Measurements from ENCODE around the gene NR5A2. TPM values are rescaled to one million over a fixed set of nuclear protein-coding genes. Genes with fewer than 3 reads are reported as not detected.

The NR5A2 gene
- total RNA-seq, 1 experiment from 2014 or later: 22.3 TPM

DNA sequence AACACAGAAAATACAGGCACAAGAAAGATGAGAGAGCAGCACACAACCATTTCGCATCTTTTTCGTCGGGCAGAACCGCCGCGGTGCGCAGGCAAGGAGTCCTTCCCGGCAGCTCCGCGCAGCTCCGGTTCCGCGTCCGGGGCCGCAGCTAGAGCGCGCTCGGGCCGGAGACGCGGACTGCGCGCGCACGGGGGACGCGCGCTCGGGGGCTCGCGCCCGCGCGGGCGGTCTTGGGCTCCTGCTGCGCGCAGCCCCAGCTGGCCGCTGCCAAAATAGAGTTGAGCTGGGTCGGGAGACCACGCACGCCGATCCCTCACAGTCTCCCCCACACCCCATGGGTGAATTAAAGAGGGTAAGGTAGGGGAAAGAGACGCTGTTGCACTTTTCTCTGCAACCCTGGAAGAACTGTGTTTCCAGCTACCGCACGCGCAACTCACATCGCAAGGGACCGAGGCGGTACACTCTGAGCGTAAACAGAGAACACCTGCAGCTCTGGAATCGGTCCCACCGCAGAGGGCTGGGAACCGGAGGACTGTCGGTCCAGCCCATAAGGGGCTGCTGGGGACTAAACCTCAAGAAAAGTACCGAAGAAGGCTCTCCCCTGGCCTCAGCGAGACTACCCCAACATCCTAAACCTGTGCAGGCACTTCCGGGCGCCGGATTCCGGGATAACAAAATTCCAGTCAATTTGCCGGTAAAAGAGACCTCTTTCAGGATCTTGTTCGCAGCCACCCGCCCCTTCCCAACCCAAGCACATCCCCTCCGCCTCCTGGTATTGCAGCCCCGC is 1.7 kb downstream of the NR5A2 start:
- Mint-ChIP-seq H3K9me3 (no peaks in the 10 kb centered on the region), H3K27me3 (ENCODE audit: low read depth) (peaks cover 15% of the 10 kb centered on the region), H3K27ac (peak overlapping the region; percentile 95), H3K4me1 (peaks cover 26% of the 10 kb centered on the region), H3K4me3 (peak overlapping the region; percentile 90), H3K36me3 (no peaks in the 10 kb centered on the region)
- ATAC-seq: peak; percentile 72
- no peak for TF ChIP-seq MXD4 (CRISPR knock-in tag; IDR thresholded peaks at IDR 0.05; ENCODE audit: borderline replicate concordance)
- peak; percentile 32; the same call in 1 of the 2 replicates for TF ChIP-seq FOXP1 (CRISPR knock-in tag; IDR thresholded peaks at IDR 0.05; ENCODE audit: borderline replicate concordance)
- TF ChIP-seq CBFB (CRISPR knock-in tag; IDR thresholded peaks at IDR 0.05; ENCODE audit: low read depth): 0 out of 2 replicates have a peak, but pooled peaks have one; percentile 28
- no peak for TF ChIP-seq TCF7 (CRISPR knock-in tag; IDR thresholded peaks at IDR 0.05; ENCODE audit: low read depth)
- TF ChIP-seq, protein P1, sequence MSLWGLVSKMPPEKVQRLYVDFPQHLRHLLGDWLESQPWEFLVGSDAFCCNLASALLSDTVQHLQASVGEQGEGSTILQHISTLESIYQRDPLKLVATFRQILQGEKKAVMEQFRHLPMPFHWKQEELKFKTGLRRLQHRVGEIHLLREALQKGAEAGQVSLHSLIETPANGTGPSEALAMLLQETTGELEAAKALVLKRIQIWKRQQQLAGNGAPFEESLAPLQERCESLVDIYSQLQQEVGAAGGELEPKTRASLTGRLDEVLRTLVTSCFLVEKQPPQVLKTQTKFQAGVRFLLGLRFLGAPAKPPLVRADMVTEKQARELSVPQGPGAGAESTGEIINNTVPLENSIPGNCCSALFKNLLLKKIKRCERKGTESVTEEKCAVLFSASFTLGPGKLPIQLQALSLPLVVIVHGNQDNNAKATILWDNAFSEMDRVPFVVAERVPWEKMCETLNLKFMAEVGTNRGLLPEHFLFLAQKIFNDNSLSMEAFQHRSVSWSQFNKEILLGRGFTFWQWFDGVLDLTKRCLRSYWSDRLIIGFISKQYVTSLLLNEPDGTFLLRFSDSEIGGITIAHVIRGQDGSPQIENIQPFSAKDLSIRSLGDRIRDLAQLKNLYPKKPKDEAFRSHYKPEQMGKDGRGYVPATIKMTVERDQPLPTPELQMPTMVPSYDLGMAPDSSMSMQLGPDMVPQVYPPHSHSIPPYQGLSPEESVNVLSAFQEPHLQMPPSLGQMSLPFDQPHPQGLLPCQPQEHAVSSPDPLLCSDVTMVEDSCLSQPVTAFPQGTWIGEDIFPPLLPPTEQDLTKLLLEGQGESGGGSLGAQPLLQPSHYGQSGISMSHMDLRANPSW (CRISPR knock-in tag; conservative IDR thresholded peaks at IDR 0.05; ENCODE audit: low read depth): no peak
- TF ChIP-seq RORB (CRISPR knock-in tag; IDR thresholded peaks at IDR 0.05): no peak
- TF ChIP-seq, protein P2, sequence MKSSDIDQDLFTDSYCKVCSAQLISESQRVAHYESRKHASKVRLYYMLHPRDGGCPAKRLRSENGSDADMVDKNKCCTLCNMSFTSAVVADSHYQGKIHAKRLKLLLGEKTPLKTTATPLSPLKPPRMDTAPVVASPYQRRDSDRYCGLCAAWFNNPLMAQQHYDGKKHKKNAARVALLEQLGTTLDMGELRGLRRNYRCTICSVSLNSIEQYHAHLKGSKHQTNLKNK (CRISPR knock-in tag; IDR thresholded peaks at IDR 0.05): no peak
- no peak for TF ChIP-seq ZNF232 (CRISPR knock-in tag; IDR thresholded peaks at IDR 0.05)
- TF ChIP-seq ZBTB21 (CRISPR knock-in tag; IDR thresholded peaks at IDR 0.05; ENCODE audit: borderline replicate concordance): 0 out of 2 replicates have a peak, but pooled peaks have one; percentile 19
- TF ChIP-seq PRRX2 (CRISPR knock-in tag; IDR thresholded peaks at IDR 0.05): no peak
- no peak for TF ChIP-seq SMAD3 (CRISPR knock-in tag; IDR thresholded peaks at IDR 0.05; ENCODE audit: borderline replicate concordance)
- peak; percentile 42; the same call in 1 of the 2 replicates for TF ChIP-seq FOXK1 (CRISPR knock-in tag; IDR thresholded peaks at IDR 0.05)
- TF ChIP-seq NR3C1 (CRISPR knock-in tag; conservative IDR thresholded peaks at IDR 0.05; ENCODE audit: low read depth): peak; percentile 41; the same call in 1 of the 2 replicates
- TF ChIP-seq ZNF423 (CRISPR knock-in tag; IDR thresholded peaks at IDR 0.05): peak; percentile 63
- TF ChIP-seq ETV6 (CRISPR knock-in tag; IDR thresholded peaks at IDR 0.05): no peak; the same call in 1 of the 2 replicates
- TF ChIP-seq, protein P3, sequence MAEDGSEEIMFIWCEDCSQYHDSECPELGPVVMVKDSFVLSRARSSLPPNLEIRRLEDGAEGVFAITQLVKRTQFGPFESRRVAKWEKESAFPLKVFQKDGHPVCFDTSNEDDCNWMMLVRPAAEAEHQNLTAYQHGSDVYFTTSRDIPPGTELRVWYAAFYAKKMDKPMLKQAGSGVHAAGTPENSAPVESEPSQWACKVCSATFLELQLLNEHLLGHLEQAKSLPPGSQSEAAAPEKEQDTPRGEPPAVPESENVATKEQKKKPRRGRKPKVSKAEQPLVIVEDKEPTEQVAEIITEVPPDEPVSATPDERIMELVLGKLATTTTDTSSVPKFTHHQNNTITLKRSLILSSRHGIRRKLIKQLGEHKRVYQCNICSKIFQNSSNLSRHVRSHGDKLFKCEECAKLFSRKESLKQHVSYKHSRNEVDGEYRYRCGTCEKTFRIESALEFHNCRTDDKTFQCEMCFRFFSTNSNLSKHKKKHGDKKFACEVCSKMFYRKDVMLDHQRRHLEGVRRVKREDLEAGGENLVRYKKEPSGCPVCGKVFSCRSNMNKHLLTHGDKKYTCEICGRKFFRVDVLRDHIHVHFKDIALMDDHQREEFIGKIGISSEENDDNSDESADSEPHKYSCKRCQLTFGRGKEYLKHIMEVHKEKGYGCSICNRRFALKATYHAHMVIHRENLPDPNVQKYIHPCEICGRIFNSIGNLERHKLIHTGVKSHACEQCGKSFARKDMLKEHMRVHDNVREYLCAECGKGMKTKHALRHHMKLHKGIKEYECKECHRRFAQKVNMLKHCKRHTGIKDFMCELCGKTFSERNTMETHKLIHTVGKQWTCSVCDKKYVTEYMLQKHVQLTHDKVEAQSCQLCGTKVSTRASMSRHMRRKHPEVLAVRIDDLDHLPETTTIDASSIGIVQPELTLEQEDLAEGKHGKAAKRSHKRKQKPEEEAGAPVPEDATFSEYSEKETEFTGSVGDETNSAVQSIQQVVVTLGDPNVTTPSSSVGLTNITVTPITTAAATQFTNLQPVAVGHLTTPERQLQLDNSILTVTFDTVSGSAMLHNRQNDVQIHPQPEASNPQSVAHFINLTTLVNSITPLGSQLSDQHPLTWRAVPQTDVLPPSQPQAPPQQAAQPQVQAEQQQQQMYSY (CRISPR knock-in tag; IDR thresholded peaks at IDR 0.05): no peak
- no peak for TF ChIP-seq GRHL2 (CRISPR knock-in tag; IDR thresholded peaks at IDR 0.05; ENCODE audit: insufficient replicate concordance, severe bottlenecking)
- TF ChIP-seq MYBL2 (CRISPR knock-in tag; IDR thresholded peaks at IDR 0.05): peak; percentile 34; the same call in 1 of the 2 replicates
- TF ChIP-seq, protein P4, sequence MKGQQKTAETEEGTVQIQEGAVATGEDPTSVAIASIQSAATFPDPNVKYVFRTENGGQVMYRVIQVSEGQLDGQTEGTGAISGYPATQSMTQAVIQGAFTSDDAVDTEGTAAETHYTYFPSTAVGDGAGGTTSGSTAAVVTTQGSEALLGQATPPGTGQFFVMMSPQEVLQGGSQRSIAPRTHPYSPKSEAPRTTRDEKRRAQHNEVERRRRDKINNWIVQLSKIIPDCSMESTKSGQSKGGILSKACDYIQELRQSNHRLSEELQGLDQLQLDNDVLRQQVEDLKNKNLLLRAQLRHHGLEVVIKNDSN (CRISPR knock-in tag; IDR thresholded peaks at IDR 0.05): no peak
- DNase-seq (ENCODE audit: low spot score): peak; percentile 68
- POLR2A ChIA-PET: interaction anchor here (0.7 to 1.7 kb wide), 3 partner anchors 10 to 42 kb away, joined by 3 to 7 read pairs (median 3); no protein-coding TSS in a partner anchor
- CTCF ChIA-PET: interaction anchor here (0.7 to 2.1 kb wide), 7 partner anchors 10 to 340 kb away, joined by 3 to 8 read pairs (median 4); no protein-coding TSS in a partner anchor
